Tibial artery (tissue), 4 donors: Measurements from ENCODE around the gene TP53BP1.
"Not testable (repeated sequence)": the region's sequence is repeated elsewhere in the genome, so short reads cannot be mapped to it uniquely, and the experiment has no call there.

Experiments used
- DNase-seq, 2 donors: peaks; one replicate each; pipeline ENCODE4 v3.0.0-alpha.2; 2019
- H3K27ac ChIP-seq, 2 donors: fragments of 200-600 bp; sonication (generic) in 1 of 2; 1 replicate in 1 of 2; 2 replicates in 1 of 2; pipeline ENCODE4 v1.5.1; 2018 to 2019; ENCODE audit warnings: mild to moderate bottlenecking in 1 of 2
- H3K27me3 ChIP-seq, 2 donors: fragments of 200-600 bp; sonication (generic) in 1 of 2; one replicate each; pipeline versions ENCODE4 v1.5.1 to v1.6.0; 2016 to 2019
- H3K36me3 ChIP-seq, 3 donors: fragments of 200-600 bp; sonication (generic) in 2 of 3; one replicate each; pipeline ENCODE4 v1.5.1; 2016 to 2019; ENCODE audit warnings: mild to moderate bottlenecking in 2 of 3
- H3K4me1 ChIP-seq, 4 donors: fragments of 200-600 bp; sonication (generic) in 2 of 4; 1 replicate in 3 of 4; 2 replicates in 1 of 4; pipeline ENCODE4 v1.5.1; 2016 to 2019
- H3K4me3 ChIP-seq, 2 donors: fragments of 200-600 bp; sonication (generic) in 1 of 2; 1 replicate in 1 of 2; 2 replicates in 1 of 2; pipeline ENCODE4 v1.5.1; 2018 to 2019; ENCODE audit warnings: mild to moderate bottlenecking in 2 of 2
- H3K9me3 ChIP-seq, 3 donors: fragments of 200-600 bp; sonication (generic) in 1 of 3; one replicate each; pipeline ENCODE4 v1.5.1; 2016 to 2019
- CTCF ChIP-seq, 2 experiments: fragments of 200-600 bp in 1 of 2; fragments of 450-650 bp in 1 of 2; IDR thresholded peaks; one replicate each; pipeline ENCODE4 v1.5.1; 2017 to 2019; ENCODE audit warnings: antibody characterized with exemption in 2 of 2, mild to moderate bottlenecking in 1 of 2, moderate library complexity in 1 of 2
- intact Hi-C: fragments of 100-400 bp; cut with DNase I; formaldehyde crosslinking; loops from one replicate; pipeline ENCODE4 v1.15.0; 2023; ENCODE audit warnings: low total_unique reads

Gene TP53BP1

GRCh38 chr15:43492673-43493601 lies at the start of gene TP53BP1:
Gene TP53BP1, minus strand, starts transcription at chr15:43493156. Its CDS starts 113 bp downstream, at chr15:43493043.
- peak; percentile 97 to 98 for DNase-seq
- Histone ChIP-seq H3K9me3 (no peaks in the 10 kb centered on the region), H3K36me3 (peaks cover 0 to 21% (median 1%) of the 10 kb centered on the region in 3 donors), H3K27ac (peak within 1 kb of the TSS; percentile 78 to 80), H3K4me3 (peak within 1 kb of the TSS; percentile 69 to 93), H3K27me3 (no peaks in the 10 kb centered on the region), H3K4me1 (peaks cover 0 to 22% (median 4%) of the 10 kb centered on the region in 4 donors)
- intact Hi-C loops: loop anchor here (1.0 kb wide), 1 partner anchor 17 kb away; no protein-coding TSS in a partner anchor
- no peak for TF ChIP-seq CTCF (IDR thresholded peaks at IDR 0.05)

- Histone ChIP-seq H3K4me1 (no peaks in the 10 kb centered on the region), H3K9me3 (no peaks in the 10 kb centered on the region), H3K36me3 (no peaks in the 10 kb centered on the region), H3K27me3 (no peaks in the 10 kb centered on the region), H3K4me3 (no peak overlapping the region), H3K27ac (no peak overlapping the region)
- no peak for DNase-seq
- no peak for TF ChIP-seq CTCF (IDR thresholded peaks at IDR 0.05)
- intact Hi-C loops: no loop called here
Measured at GRCh38 chr15:43541785-43542184, 48.8 kb upstream of the TP53BP1 start.

- DNase-seq: no peak
- Histone ChIP-seq H3K27me3 (no peaks in the 10 kb centered on the region), H3K4me3 (no peak overlapping the region), H3K27ac (no peak overlapping the region), H3K9me3 (no peaks in the 10 kb centered on the region), H3K4me1 (no peaks in the 10 kb centered on the region), H3K36me3 (peaks cover 10 to 22% (median 15%) of the 10 kb centered on the region in 3 donors)
- intact Hi-C loops: no loop called here
- TF ChIP-seq CTCF (IDR thresholded peaks at IDR 0.05): no peak
Measured at GRCh38 chr15:43538091-43538490, 45.1 kb upstream of the TP53BP1 start.

GRCh38 chr15:43534897-43535296 lies 41.9 kb upstream of the TP53BP1 start:
- no peak for DNase-seq
- no peak for TF ChIP-seq CTCF (IDR thresholded peaks at IDR 0.05)
- Histone ChIP-seq H3K27ac (no peak overlapping the region), H3K36me3 (peaks cover 10 to 25% (median 17%) of the 10 kb centered on the region in 3 donors), H3K4me1 (no peaks in the 10 kb centered on the region), H3K9me3 (no peaks in the 10 kb centered on the region), H3K27me3 (no peaks in the 10 kb centered on the region), H3K4me3 (no peak overlapping the region)
- intact Hi-C loops: no loop called here

GRCh38 chr15:43532826-43533225 lies 39.9 kb upstream of the TP53BP1 start:
- H3K27ac ChIP-seq, H3K4me1 ChIP-seq, H3K9me3 ChIP-seq, intact Hi-C loops, H3K4me3 ChIP-seq, DNase-seq, H3K27me3 ChIP-seq: not testable (repeated sequence)
- peaks cover 10 to 31% (median 23%) of the 10 kb centered on the region in 3 donors for H3K36me3 ChIP-seq

- Histone ChIP-seq H3K36me3 (peaks cover 10 to 47% (median 23%) of the 10 kb centered on the region in 3 donors), H3K9me3 (peaks cover 0 to 7% (median 0%) of the 10 kb centered on the region in 3 donors), H3K27me3 (no peaks in the 10 kb centered on the region), H3K4me3 (no peak overlapping the region), H3K27ac (no peak overlapping the region), H3K4me1 (no peaks in the 10 kb centered on the region)
- intact Hi-C loops: no loop called here
- no peak for TF ChIP-seq CTCF (IDR thresholded peaks at IDR 0.05)
- DNase-seq: no peak
Measured at GRCh38 chr15:43531018-43531670, 38.2 kb upstream of the TP53BP1 start.
